PC-3 (cell line): Measurements from ENCODE around the gene ADAMTSL2. TPM values are rescaled to one million over a fixed set of nuclear protein-coding genes. Genes with fewer than 3 reads are reported as not detected.

Experiments
- ATAC-seq: fragments of 200-7000 bp; cut with Tn5 transposase; 2 replicates; pipeline ENCODE4 v1.9.1; 2020; ENCODE audit warnings: mild to moderate bottlenecking, moderate library complexity
- BruUV-seq: library from RNA; stranded (reverse); fragments of 400-500 nt; replicated peaks from 2 replicates; lab custom pipeline; 2021; lab: Mats Ljungman, UMichigan
- CTCF ChIA-PET: fragments of 300-600 bp; sonication (Branson Sonifier 250); formaldehyde crosslinking; loops from one replicate; lab custom pipeline; 2022; ENCODE audit warnings: antibody characterized with exemption; lab: Charles Lee
- POLR2A ChIA-PET: fragments of 300-600 bp; sonication (Branson Sonifier 250); formaldehyde crosslinking; loops from one replicate; lab custom pipeline; 2022; ENCODE audit warnings: antibody characterized with exemption; ENCODE audit not compliant: unreplicated experiment; lab: Charles Lee
- DNase-seq: peaks from one replicate; pipeline ENCODE4 v3.0.0-alpha.2; 2015
- H2AFZ ChIP-seq: fragments of 300-600 bp; sonication (generic); 2 replicates; pipeline ENCODE4 v1.6.0; 2016; ENCODE audit warnings: antibody characterized with exemption, low read length
- H3F3A ChIP-seq: fragments of 300-600 bp; sonication (generic); one replicate; pipeline ENCODE4 v1.6.0; 2017; ENCODE audit warnings: antibody characterized with exemption, low read length, control low read depth, mild to moderate bottlenecking; ENCODE audit not compliant: unreplicated experiment
- H3K27ac ChIP-seq: fragments of 300-600 bp; sonication (generic); 2 replicates; pipeline ENCODE4 v1.5.1; 2016; ENCODE audit warnings: mild to moderate bottlenecking, low read length
- H3K27me3 ChIP-seq: fragments of 300-600 bp; sonication (generic); 2 replicates; pipeline ENCODE4 v1.6.1; 2016; ENCODE audit warnings: low read length, mixed read lengths
- H3K36me3 ChIP-seq: fragments of 300-600 bp; sonication (generic); 2 replicates; pipeline ENCODE4 v1.6.1; 2016; ENCODE audit warnings: low read depth, mixed run types, low read length, mixed read lengths
- H3K4me1 ChIP-seq: fragments of 300-600 bp; sonication (generic); 2 replicates; pipeline ENCODE4 v1.5.1; 2016; ENCODE audit warnings: low read length; ENCODE audit not compliant: insufficient read depth
- H3K4me2 ChIP-seq: fragments of 300-600 bp; sonication (generic); 2 replicates; pipeline ENCODE4 v1.6.0; 2016; ENCODE audit warnings: low read length
- H3K4me3 ChIP-seq: fragments of 300-600 bp; sonication (generic); 2 replicates; pipeline ENCODE4 v1.5.1; 2016; ENCODE audit warnings: mild to moderate bottlenecking, low read length, mixed read lengths
- H3K79me2 ChIP-seq: fragments of 300-600 bp; sonication (generic); 2 replicates; pipeline ENCODE4 v1.6.1; 2017; ENCODE audit warnings: low read length, mixed read lengths
- H3K9ac ChIP-seq: fragments of 300-600 bp; sonication (generic); 2 replicates; pipeline ENCODE4 v1.6.0; 2016; ENCODE audit warnings: mild to moderate bottlenecking, low read length
- H3K9me2 ChIP-seq: fragments of 300-600 bp; sonication (generic); replicated peaks from 2 replicates; pipeline ENCODE4 v1.6.1; 2016; ENCODE audit warnings: mixed run types, low read length, mixed read lengths
- H3K9me3 ChIP-seq: fragments of 300-600 bp; sonication (generic); 2 replicates; pipeline ENCODE4 v1.6.1; 2016; ENCODE audit warnings: low read length, mixed read lengths
- H4K20me1 ChIP-seq: fragments of 300-600 bp; sonication (generic); 2 replicates; pipeline ENCODE4 v1.6.1; 2016; ENCODE audit warnings: low read length, mixed read lengths
- CTCF ChIP-seq: fragments of 300-600 bp; sonication (generic); conservative IDR thresholded peaks from 2 replicates; pipeline ENCODE4 v1.5.1; 2017; ENCODE audit warnings: antibody characterized with exemption, low read depth, mild to moderate bottlenecking, low read length
- EZH2 ChIP-seq: fragments of 300-600 bp; sonication (generic); IDR thresholded peaks from one replicate; pipeline ENCODE4 v1.6.1; 2017; ENCODE audit warnings: antibody characterized with exemption, mild to moderate bottlenecking, low read length; ENCODE audit not compliant: unreplicated experiment
- EZH2phosphoT487 ChIP-seq: fragments of 300-600 bp; sonication (generic); IDR thresholded peaks from 2 replicates; pipeline ENCODE4 v1.6.1; 2018; ENCODE audit warnings: mild to moderate bottlenecking, antibody characterized with exemption, low read length, borderline replicate concordance
- intact Hi-C: fragments of 100-400 bp; cut with micrococcal nuclease; formaldehyde crosslinking; loops from 2 replicates; pipeline ENCODE4 v1.9.0; 2023
- total RNA-seq: library from RNA; depleted of rRNA; stranded (reverse); fragments of >200 nt; gene quantifications from 2 replicates; pipeline ENCODE4 v1.2.3, GENCODE V29; 2014

ADAMTSL2 gene
- total RNA-seq, 1 experiment from 2014 or later = not detected

GRCh38 chr9:133585481-133586351 is 51.2 kb downstream of the ADAMTSL2 start:
- TF ChIP-seq CTCF (no peak), EZH2 (no peak), EZH2phosphoT487 (no peak)
- H4K20me1 ChIP-seq = no peaks in the 10 kb centered on the region
- DNase-seq (no peak), ATAC-seq (no peak)
- POLR2A ChIA-PET = no interaction called here
- no peaks in the 10 kb centered on the region for H3K9me2 ChIP-seq
- CTCF ChIA-PET = no interaction called here
- H3K27ac ChIP-seq = no peak overlapping the region
- no peaks in the 10 kb centered on the region for H3F3A ChIP-seq
- no peak overlapping the region for H3K4me3 ChIP-seq
- no peaks in the 10 kb centered on the region for H3K79me2 ChIP-seq
- H3K9me3 ChIP-seq = no peaks in the 10 kb centered on the region
- no peak overlapping the region for H3K9ac ChIP-seq
- intact Hi-C loops = no loop called here
- H3K4me2 ChIP-seq = 0 out of 2 replicates have a peak overlapping the region, but pooled peaks have one; percentile 13
- H3K4me1 ChIP-seq = no peaks in the 10 kb centered on the region
- no peaks in the 10 kb centered on the region for H3K36me3 ChIP-seq
- H3K27me3 ChIP-seq = peaks cover 34% of the 10 kb centered on the region
- H2AFZ ChIP-seq = no peak overlapping the region
- BruUV-seq = no TSS peak

- Histone ChIP-seq H3K36me3 (no peaks in the 10 kb centered on the region), H3K4me2 (no peak overlapping the region), H3F3A (no peaks in the 10 kb centered on the region), H3K9me2 (no peaks in the 10 kb centered on the region), H3K9ac (no peak overlapping the region), H3K27ac (no peak overlapping the region), H3K4me1 (no peaks in the 10 kb centered on the region), H2AFZ (no peak overlapping the region), H3K27me3 (peaks cover 25% of the 10 kb centered on the region), H4K20me1 (no peaks in the 10 kb centered on the region), H3K9me3 (no peaks in the 10 kb centered on the region), H3K4me3 (no peak overlapping the region), H3K79me2 (no peaks in the 10 kb centered on the region)
- ChIA-PET POLR2A (no interaction called here), CTCF (no interaction called here)
- no TSS peak for BruUV-seq
- ATAC-seq (no peak), DNase-seq (no peak)
- intact Hi-C loops = no loop called here
- no peak for TF ChIP-seq EZH2phosphoT487
- no peak for TF ChIP-seq CTCF
- no peak for TF ChIP-seq EZH2
Observed at GRCh38 chr9:133587051-133587450, 52.5 kb downstream of the ADAMTSL2 start.

- Histone ChIP-seq H3K4me2 (no peak overlapping the region), H3K9me2 (no peaks in the 10 kb centered on the region), H3K9ac (no peak overlapping the region), H2AFZ (no peak overlapping the region), H3K27ac (no peak overlapping the region), H3K9me3 (no peaks in the 10 kb centered on the region), H3K4me1 (no peaks in the 10 kb centered on the region), H4K20me1 (no peaks in the 10 kb centered on the region), H3K4me3 (no peak overlapping the region), H3K36me3 (no peaks in the 10 kb centered on the region), H3F3A (no peaks in the 10 kb centered on the region), H3K27me3 (peaks cover 25% of the 10 kb centered on the region), H3K79me2 (no peaks in the 10 kb centered on the region)
- DNase-seq = no peak
- CTCF ChIA-PET = no interaction called here
- TF ChIP-seq CTCF (no peak), EZH2 (no peak), EZH2phosphoT487 (no peak)
- BruUV-seq = no TSS peak
- POLR2A ChIA-PET = no interaction called here
- intact Hi-C loops = no loop called here
- no peak for ATAC-seq
Observed at GRCh38 chr9:133587466-133587865, 53.0 kb downstream of the ADAMTSL2 start.
